HUES6 (cell line): ENCODE data around the gene GPR25.

Experiments used
- H3K27ac ChIP-seq: 2 replicates; pipeline ENCODE4 v1.7.0; 2013; ENCODE audit warnings: low read depth, mild to moderate bottlenecking, low read length, inconsistent platforms
- H3K27me3 ChIP-seq: 2 replicates; pipeline ENCODE4 v1.6.1; 2013; ENCODE audit warnings: low read length; ENCODE audit not compliant: control insufficient read depth, insufficient read depth
- H3K36me3 ChIP-seq: 2 replicates; pipeline ENCODE4 v1.6.1; 2013; ENCODE audit warnings: low read length; ENCODE audit not compliant: control insufficient read depth, insufficient read depth
- H3K4me1 ChIP-seq: 2 replicates; pipeline ENCODE4 v1.6.1; 2013; ENCODE audit warnings: low read length; ENCODE audit not compliant: control insufficient read depth, insufficient read depth
- H3K4me3 ChIP-seq: 2 replicates; pipeline ENCODE4 v1.5.1; 2013; ENCODE audit warnings: low read depth, low read length
- H3K9ac ChIP-seq: one replicate; pipeline ENCODE4 v1.6.1; 2013; ENCODE audit warnings: mild to moderate bottlenecking, low read length
- H3K9me3 ChIP-seq: 2 replicates; pipeline ENCODE4 v1.6.1; 2013; ENCODE audit warnings: low read depth, low read length; ENCODE audit not compliant: control insufficient read depth, insufficient read depth

The GPR25 gene

GRCh38 chr1:200887772-200888348 is 15.1 kb downstream of the GPR25 start:
- Histone ChIP-seq H3K4me3 (no peak overlapping the region), H3K27ac (no peak overlapping the region), H3K4me1 (peaks cover 35% of the 10 kb centered on the region), H3K9ac (no peak overlapping the region), H3K27me3 (no peaks in the 10 kb centered on the region), H3K9me3 (no peaks in the 10 kb centered on the region), H3K36me3 (no peaks in the 10 kb centered on the region)

GRCh38 chr1:200888349-200888838 is 15.6 kb downstream of the GPR25 start:
- Histone ChIP-seq H3K9me3 (no peaks in the 10 kb centered on the region), H3K36me3 (no peaks in the 10 kb centered on the region), H3K27ac (no peak overlapping the region), H3K9ac (no peak overlapping the region), H3K4me1 (peaks cover 40% of the 10 kb centered on the region), H3K27me3 (no peaks in the 10 kb centered on the region), H3K4me3 (no peak overlapping the region)

GRCh38 chr1:200889571-200889970 is 16.8 kb downstream of the GPR25 start:
- H3K9me3 ChIP-seq, result no peaks in the 10 kb centered on the region
- H3K4me1 ChIP-seq, result peaks cover 48% of the 10 kb centered on the region
- H3K27me3 ChIP-seq, result no peaks in the 10 kb centered on the region
- H3K9ac ChIP-seq, result no peak overlapping the region
- no peak overlapping the region for H3K27ac ChIP-seq
- no peak overlapping the region for H3K4me3 ChIP-seq
- H3K36me3 ChIP-seq, result no peaks in the 10 kb centered on the region

GRCh38 chr1:200890027-200890426 is 17.2 kb downstream of the GPR25 start:
- H3K27me3 ChIP-seq, result no peaks in the 10 kb centered on the region
- no peak overlapping the region for H3K9ac ChIP-seq
- H3K36me3 ChIP-seq, result no peaks in the 10 kb centered on the region
- peaks cover 53% of the 10 kb centered on the region for H3K4me1 ChIP-seq
- no peak overlapping the region for H3K4me3 ChIP-seq
- no peak overlapping the region for H3K27ac ChIP-seq
- H3K9me3 ChIP-seq, result no peaks in the 10 kb centered on the region

GRCh38 chr1:200890818-200891773 is 18.3 kb downstream of the GPR25 start:
- Histone ChIP-seq H3K4me3 (peak overlapping the region; percentile 83), H3K27ac (peak overlapping the region; percentile 100)

GRCh38 chr1:200891774-200892157 is 19.0 kb downstream of the GPR25 start:
- peak overlapping the region; percentile 100 for H3K27ac ChIP-seq
- H3K27me3 ChIP-seq, result no peaks in the 10 kb centered on the region
- H3K9me3 ChIP-seq, result no peaks in the 10 kb centered on the region
- peak overlapping the region; percentile 100 for H3K9ac ChIP-seq
- H3K4me3 ChIP-seq, result peak overlapping the region; percentile 83
- H3K36me3 ChIP-seq, result no peaks in the 10 kb centered on the region
- peaks cover 69% of the 10 kb centered on the region for H3K4me1 ChIP-seq

More at GRCh38 chr1:200890818-200891773, 18.3 kb downstream of the GPR25 start:
- Histone ChIP-seq H3K36me3 (no peaks in the 10 kb centered on the region), H3K9ac (peak overlapping the region; percentile 100), H3K27me3 (no peaks in the 10 kb centered on the region), H3K9me3 (no peaks in the 10 kb centered on the region), H3K4me1 (peaks cover 63% of the 10 kb centered on the region)

- Histone ChIP-seq H3K9me3 (no peaks in the 10 kb centered on the region), H3K27me3 (no peaks in the 10 kb centered on the region), H3K4me1 (peaks cover 66% of the 10 kb centered on the region), H3K9ac (peak overlapping the region; percentile 100), H3K27ac (peak overlapping the region; percentile 100; the same call in 1 of the 2 replicates), H3K36me3 (no peaks in the 10 kb centered on the region), H3K4me3 (peak overlapping the region; percentile 83)
Observed at GRCh38 chr1:200892546-200892945, 19.8 kb downstream of the GPR25 start.

GRCh38 chr1:200892958-200893357 is 20.2 kb downstream of the GPR25 start:
- H3K9ac ChIP-seq, result peak overlapping the region; percentile 100
- H3K27me3 ChIP-seq, result no peaks in the 10 kb centered on the region
- H3K4me1 ChIP-seq, result peaks cover 64% of the 10 kb centered on the region
- peaks cover 3% of the 10 kb centered on the region for H3K36me3 ChIP-seq
- peak overlapping the region; percentile 100; the same call in 1 of the 2 replicates for H3K27ac ChIP-seq
- H3K9me3 ChIP-seq, result no peaks in the 10 kb centered on the region
- H3K4me3 ChIP-seq, result peak overlapping the region; percentile 83

GRCh38 chr1:200893411-200893901 is 20.7 kb downstream of the GPR25 start:
- Histone ChIP-seq H3K4me3 (peak overlapping the region; percentile 83), H3K27ac (peak overlapping the region; percentile 34; the same call in 1 of the 2 replicates), H3K9me3 (no peaks in the 10 kb centered on the region), H3K27me3 (no peaks in the 10 kb centered on the region), H3K36me3 (peaks cover 8% of the 10 kb centered on the region), H3K9ac (peak overlapping the region; percentile 21), H3K4me1 (peaks cover 64% of the 10 kb centered on the region)

- Histone ChIP-seq H3K4me3 (peak within 1 kb of the TSS; percentile 83), H3K9ac (peak within 1 kb of the TSS; percentile 8), H3K9me3 (no peaks in the 10 kb centered on the region), H3K27ac (peak within 1 kb of the TSS; percentile 34; the same call in 1 of the 2 replicates), H3K27me3 (no peaks in the 10 kb centered on the region), H3K4me1 (peaks cover 61% of the 10 kb centered on the region), H3K36me3 (peaks cover 22% of the 10 kb centered on the region)
Observed at GRCh38 chr1:200894712-200895442, 22.1 kb downstream of the GPR25 start, which contains the start of gene INAVA. Gene INAVA (plus strand): TSS chr1:200894900. CDS start chr1:200898401, 3,501 bp downstream.
